Measurements from ENCODE around the gene C5.
"Not testable (repeated sequence)": the region's sequence is repeated elsewhere in the genome, so short reads cannot be mapped to it uniquely, and the experiment has no call there.

C5 gene

DNA sequence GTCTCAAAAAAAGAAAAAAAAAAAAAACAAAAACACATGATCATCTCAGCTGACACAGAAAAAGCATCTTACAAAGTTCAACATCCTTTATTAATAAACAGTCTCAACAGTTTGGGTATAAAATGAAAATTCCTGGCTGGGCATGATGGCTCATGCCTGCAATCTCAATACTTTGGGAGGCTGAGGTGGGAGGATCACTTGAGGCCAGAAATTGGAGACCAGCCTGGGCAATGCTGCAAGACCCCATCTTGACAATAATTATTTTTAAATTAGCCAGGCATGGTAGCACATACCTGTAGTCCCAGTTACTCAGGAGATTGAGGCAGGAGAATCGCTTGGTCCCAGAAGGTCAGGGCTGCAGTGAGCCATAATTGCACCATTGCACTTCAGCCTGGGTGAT is 16.8 kb upstream of the C5 start:
- Mint-ChIP-seq H3K36me3 (peaks cover 4% of the 10 kb centered on the region), H3K9me3 (ENCODE audit: low read depth) (peaks cover 7% of the 10 kb centered on the region), H3K27me3 (no peaks in the 10 kb centered on the region), H3K4me1 (ENCODE audit: low read depth) (peaks cover 29% of the 10 kb centered on the region), H3K4me3 (no peak overlapping the region), H3K27ac (no peak overlapping the region)

DNA sequence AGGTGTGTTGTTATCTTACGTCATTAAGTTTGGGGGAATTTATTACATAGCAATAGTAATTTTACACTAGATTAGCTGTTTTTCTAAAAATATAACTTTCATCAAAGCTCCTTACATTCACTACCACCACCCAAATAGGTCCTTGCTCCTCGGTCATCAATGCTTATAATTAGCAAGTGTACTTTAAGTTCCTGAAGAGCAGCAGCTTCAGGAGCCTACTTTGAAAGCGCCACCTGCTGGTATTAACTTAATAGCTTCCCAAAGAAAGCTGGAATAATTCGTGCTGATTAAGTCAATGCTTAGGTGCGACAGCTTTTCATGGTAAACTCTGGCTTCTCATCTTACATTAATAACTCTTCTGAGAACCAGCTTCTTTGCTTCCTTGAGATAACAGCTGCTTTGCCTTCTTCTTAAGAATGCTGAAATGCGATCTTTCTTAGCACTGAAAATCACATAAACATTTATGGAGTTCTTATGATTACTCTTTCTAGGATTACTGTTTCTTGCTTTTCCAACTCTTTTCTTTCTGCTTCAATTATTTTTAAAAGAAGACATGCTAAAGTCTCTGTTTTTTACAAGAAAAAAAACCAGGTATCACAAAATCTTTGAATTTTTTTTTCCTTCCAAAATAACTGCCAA is 10.0 kb upstream of the C5 start:
- Mint-ChIP-seq H3K4me1 (ENCODE audit: low read depth) (peaks cover 15% of the 10 kb centered on the region), H3K27ac (no peak overlapping the region), H3K36me3 (peaks cover 4% of the 10 kb centered on the region), H3K27me3 (no peaks in the 10 kb centered on the region), H3K9me3 (ENCODE audit: low read depth) (peaks cover 6% of the 10 kb centered on the region), H3K4me3 (no peak overlapping the region)

DNA sequence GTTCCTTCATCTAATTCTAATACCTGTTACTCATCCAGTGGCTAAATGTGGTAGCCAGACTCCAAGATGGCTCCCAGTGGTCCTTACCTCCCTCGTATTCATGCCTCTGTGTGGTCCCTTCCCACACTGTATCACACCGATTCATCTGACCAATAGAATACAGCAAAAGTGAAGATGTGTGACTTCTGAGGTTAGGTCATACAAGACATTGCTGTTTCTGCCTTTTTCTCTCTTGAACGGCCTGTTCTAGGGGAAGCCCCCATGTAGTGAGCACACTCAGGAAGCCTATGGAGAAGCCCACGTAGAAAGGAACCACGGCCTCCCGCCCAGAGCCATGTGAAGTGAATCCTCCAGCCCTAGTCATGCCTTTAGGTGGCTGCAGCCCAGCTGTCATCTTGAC is 9.4 kb upstream of the C5 start:
- Mint-ChIP-seq H3K4me1 (ENCODE audit: low read depth) (peaks cover 15% of the 10 kb centered on the region), H3K9me3 (ENCODE audit: low read depth) (peaks cover 6% of the 10 kb centered on the region), H3K27me3 (no peaks in the 10 kb centered on the region), H3K27ac (no peak overlapping the region), H3K36me3 (peaks cover 4% of the 10 kb centered on the region), H3K4me3 (no peak overlapping the region)

DNA sequence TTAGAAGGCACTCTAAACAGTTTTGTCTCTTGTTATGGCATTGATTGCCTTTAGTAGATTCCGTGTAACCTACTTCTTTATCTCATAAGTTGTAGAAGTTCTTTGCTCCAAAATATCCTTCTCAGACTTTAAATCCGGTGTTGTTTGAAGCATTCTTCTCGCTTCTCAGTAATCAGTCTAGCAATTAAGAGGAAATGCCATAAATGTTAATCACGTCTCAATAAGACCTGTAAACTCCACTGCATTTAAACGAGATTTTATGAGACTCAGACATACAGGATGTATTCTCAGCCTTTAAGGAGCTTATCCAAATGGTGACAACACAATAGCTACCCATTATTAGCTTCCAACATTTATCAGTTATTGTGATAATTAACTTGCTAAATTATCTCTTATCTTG is 7.7 kb upstream of the C5 start:
- Mint-ChIP-seq H3K36me3 (peaks cover 4% of the 10 kb centered on the region), H3K27me3 (no peaks in the 10 kb centered on the region), H3K27ac (no peak overlapping the region), H3K4me1 (ENCODE audit: low read depth) (peaks cover 10% of the 10 kb centered on the region), H3K9me3 (ENCODE audit: low read depth) (peaks cover 6% of the 10 kb centered on the region), H3K4me3 (no peak overlapping the region)

DNA sequence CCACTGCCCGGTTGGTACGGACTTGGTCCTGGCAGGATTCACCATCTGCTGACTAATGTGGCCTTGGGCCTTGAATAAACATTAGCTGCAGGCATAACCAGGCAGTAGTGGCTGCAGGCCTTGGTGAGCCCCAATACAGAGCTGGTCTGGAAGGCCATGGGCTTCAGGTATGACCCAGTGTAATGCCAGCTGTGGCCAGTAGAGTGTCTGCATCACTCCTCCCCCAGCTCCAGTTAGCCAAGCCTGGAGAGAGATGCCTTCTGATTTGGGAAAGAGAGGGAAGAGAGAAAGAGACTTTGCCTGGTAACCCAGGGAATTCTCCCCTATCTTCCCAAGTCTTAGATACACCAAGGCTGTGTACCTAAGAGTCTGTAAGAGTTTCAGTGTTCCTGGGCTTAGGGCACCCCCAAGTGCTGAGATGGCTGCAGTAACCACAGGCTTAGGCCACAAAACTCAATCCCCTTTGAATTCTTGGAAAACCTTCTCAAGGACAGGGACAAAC is 5.6 kb upstream of the C5 start:
- Mint-ChIP-seq H3K27me3 (no peaks in the 10 kb centered on the region), H3K4me3 (no peak overlapping the region), H3K36me3 (peaks cover 4% of the 10 kb centered on the region), H3K4me1 (ENCODE audit: low read depth) (no peaks in the 10 kb centered on the region), H3K9me3 (ENCODE audit: low read depth) (peaks cover 6% of the 10 kb centered on the region), H3K27ac (no peak overlapping the region)

DNA sequence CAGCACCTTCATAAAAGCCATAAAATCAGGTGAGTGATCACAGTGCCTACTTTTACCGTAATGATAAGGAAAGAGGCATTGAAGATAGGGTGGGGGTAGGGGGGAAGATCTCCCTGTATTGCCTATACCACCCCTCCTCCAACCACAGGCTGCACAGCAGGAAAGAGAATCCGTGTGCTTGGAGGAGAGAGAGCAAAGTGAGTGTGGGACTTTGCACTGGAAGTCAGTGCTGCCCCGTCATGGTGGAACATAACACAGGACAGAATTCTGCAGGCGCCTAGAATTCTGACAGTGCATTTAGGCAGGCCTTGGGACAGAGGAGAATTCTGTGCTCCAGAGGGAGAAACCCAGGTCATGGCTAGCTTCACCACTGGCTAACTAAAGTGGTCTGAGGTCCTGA is 3.5 kb upstream of the C5 start:
- Mint-ChIP-seq H3K27me3 (no peaks in the 10 kb centered on the region), H3K4me3 (no peak overlapping the region), H3K4me1 (ENCODE audit: low read depth) (no peaks in the 10 kb centered on the region), H3K9me3 (ENCODE audit: low read depth) (peaks cover 6% of the 10 kb centered on the region), H3K36me3 (peaks cover 4% of the 10 kb centered on the region), H3K27ac (no peak overlapping the region)

DNA sequence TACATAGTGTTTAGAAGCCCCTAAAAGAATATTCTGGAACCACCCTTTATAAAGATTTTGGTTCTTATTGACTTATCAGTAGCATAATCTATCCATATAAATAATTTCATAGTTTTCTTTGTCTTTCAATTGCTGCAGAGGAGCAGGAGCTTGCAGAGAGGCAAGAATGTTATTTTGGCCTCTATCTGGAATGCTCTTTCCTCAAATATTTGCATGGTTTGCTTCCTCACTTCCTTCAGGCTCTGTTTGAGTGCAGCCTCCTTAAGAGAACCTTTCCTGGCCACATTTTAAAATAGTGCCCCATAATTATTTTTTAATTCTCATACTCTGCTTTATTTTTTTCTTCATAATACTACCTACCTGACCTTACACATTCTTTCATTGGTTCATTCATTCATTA is 1.5 kb downstream of the C5 start:
- H3K4me1 Mint-ChIP-seq (ENCODE audit: low read depth): no peaks in the 10 kb centered on the region
- no peaks in the 10 kb centered on the region for H3K9me3 Mint-ChIP-seq (ENCODE audit: low read depth)
- H3K27me3 Mint-ChIP-seq: no peaks in the 10 kb centered on the region
- H3K36me3 Mint-ChIP-seq: no peaks in the 10 kb centered on the region
- H3K27ac Mint-ChIP-seq: no peak overlapping the region
- H3K4me3 Mint-ChIP-seq: no peak overlapping the region

DNA sequence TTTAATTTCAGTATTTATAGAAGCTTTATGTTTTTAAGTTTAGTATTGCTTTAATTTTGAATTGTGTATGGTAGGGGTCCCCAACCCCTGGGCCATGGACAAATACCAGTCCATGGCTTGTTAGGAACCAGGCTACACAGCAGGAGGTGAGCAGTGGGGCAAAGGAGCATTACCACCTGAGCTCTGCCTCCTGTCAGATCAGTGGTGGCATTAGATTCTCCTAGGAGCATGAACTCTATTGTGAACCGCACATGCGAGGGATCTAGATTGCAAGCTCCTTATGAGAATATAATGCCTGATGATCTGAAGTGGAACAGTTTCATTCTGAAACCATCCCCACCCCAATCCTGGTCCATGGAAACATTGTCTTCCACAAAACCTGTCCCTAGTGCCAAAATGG is 1.9 kb downstream of the C5 start:
- H3K4me3 Mint-ChIP-seq: no peak overlapping the region
- H3K36me3 Mint-ChIP-seq: no peaks in the 10 kb centered on the region
- H3K9me3 Mint-ChIP-seq (ENCODE audit: low read depth): no peaks in the 10 kb centered on the region
- no peaks in the 10 kb centered on the region for H3K27me3 Mint-ChIP-seq
- no peaks in the 10 kb centered on the region for H3K4me1 Mint-ChIP-seq (ENCODE audit: low read depth)
- no peak overlapping the region for H3K27ac Mint-ChIP-seq

DNA sequence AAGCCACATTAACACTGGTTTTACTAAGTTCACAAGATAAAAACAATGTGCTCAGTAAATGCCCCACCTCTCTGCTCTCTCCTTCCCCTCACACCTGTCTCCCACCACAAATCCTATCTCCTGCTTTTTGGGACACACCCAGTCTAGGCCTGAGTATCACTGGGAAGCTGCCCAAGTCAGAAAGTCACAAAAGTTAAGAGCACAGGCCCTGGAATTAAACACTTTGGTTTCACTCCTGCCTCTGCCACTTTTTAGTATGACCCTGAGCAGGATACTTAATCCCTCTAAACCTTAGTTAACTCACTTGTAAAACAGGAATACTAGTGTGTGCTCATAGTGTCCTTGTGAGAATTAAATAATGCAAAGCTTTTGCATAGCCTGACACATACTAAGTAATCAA is 11.3 kb downstream of the C5 start:
- Mint-ChIP-seq H3K4me3 (no peak overlapping the region), H3K27ac (no peak overlapping the region), H3K4me1 (ENCODE audit: low read depth) (no peaks in the 10 kb centered on the region), H3K36me3 (peaks cover 4% of the 10 kb centered on the region), H3K27me3 (no peaks in the 10 kb centered on the region), H3K9me3 (ENCODE audit: low read depth) (no peaks in the 10 kb centered on the region)

DNA sequence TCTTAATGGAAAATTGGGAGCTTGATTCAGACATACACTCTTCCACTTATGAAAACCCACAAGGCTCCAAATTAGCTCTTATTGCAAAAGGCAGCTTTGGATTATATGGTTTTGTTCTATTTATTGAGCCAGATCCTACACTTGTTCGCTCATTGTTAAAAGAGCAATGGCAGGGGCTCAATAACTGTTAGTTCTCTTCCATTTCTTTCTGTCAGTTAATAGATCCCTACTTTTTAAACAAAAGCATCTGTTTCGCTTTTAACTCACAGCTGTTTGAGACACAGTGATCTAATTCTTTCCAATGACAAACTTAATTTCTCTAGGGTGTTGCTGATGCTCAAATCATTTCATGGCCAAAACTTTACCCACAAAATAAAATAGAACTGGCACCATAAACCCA is 11.7 kb downstream of the C5 start:
- H3K36me3 Mint-ChIP-seq: peaks cover 4% of the 10 kb centered on the region

DNA sequence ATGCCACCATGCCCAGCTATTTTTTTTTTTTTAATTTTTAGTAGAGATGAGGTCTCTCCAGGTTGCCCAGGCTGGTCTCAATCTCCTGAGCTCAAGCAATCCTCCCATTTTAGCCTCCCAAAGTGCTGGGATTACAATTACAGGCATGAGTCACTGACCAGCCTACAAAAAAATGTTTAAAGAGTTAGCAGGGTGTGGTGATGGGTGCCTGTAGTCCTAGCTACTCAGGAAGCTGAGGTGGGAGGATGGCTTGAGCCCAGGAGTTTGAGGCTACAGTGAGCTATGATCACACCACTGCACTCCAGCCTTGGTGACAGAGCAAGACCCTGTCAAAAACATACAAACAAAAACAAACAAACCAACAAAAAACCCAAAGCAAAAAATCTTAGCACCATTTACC is 14.4 kb downstream of the C5 start:
- not testable (repeated sequence) for H3K9me3 Mint-ChIP-seq (ENCODE audit: low read depth); H3K36me3 Mint-ChIP-seq; H3K4me1 Mint-ChIP-seq (ENCODE audit: low read depth); H3K4me3 Mint-ChIP-seq; H3K27me3 Mint-ChIP-seq; H3K27ac Mint-ChIP-seq

More for the DNA sequence above, 11.7 kb downstream of the C5 start:
- Mint-ChIP-seq H3K9me3 (ENCODE audit: low read depth) (no peaks in the 10 kb centered on the region), H3K4me1 (ENCODE audit: low read depth) (no peaks in the 10 kb centered on the region), H3K27me3 (no peaks in the 10 kb centered on the region), H3K4me3 (no peak overlapping the region), H3K27ac (no peak overlapping the region)

DNA sequence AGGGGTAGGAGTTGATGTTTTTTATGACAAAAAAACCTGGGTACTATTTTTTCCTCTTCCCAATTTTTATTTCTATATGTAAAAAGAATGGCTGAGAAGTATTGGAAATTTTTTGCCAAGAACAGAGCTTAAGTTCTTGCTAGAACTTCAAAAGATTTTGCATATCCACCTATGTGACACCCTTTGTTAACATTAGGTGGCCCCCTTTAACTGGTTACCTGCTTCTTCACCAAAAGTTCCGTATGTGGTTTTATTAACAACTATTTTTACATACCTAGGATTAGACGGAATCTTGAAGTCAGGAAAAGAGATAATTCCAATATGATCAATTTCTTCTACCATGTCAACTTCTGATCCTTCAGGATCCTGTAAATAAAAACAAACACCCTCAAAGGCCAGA is 15.5 kb downstream of the C5 start:
- H3K4me3 Mint-ChIP-seq: no peak overlapping the region
- no peaks in the 10 kb centered on the region for H3K9me3 Mint-ChIP-seq (ENCODE audit: low read depth)
- no peaks in the 10 kb centered on the region for H3K27me3 Mint-ChIP-seq
- H3K27ac Mint-ChIP-seq: no peak overlapping the region
- no peaks in the 10 kb centered on the region for H3K4me1 Mint-ChIP-seq (ENCODE audit: low read depth)
- H3K36me3 Mint-ChIP-seq: peaks cover 4% of the 10 kb centered on the region

DNA sequence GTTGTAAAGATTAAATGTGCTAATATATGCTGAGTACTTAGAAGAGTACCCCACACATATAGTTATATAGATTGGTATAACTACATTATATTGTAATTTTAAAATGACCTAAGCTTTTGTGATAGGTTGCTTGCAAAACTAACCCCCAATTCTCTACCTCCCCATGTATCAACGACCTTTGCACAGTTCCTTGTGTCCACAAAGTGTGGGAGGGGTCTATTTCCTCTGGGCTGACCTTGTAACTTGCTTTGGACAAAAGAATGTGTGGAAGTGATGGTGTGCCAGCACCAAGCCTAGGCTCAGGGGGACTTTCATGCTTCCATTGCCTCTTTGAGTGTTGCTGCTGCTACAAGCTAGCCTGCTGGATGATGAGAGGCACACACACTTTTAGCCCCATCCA is 20.6 kb downstream of the C5 start:
- Mint-ChIP-seq H3K27ac (no peak overlapping the region), H3K27me3 (no peaks in the 10 kb centered on the region), H3K9me3 (ENCODE audit: low read depth) (no peaks in the 10 kb centered on the region), H3K36me3 (peaks cover 4% of the 10 kb centered on the region), H3K4me1 (ENCODE audit: low read depth) (no peaks in the 10 kb centered on the region), H3K4me3 (no peak overlapping the region)

DNA sequence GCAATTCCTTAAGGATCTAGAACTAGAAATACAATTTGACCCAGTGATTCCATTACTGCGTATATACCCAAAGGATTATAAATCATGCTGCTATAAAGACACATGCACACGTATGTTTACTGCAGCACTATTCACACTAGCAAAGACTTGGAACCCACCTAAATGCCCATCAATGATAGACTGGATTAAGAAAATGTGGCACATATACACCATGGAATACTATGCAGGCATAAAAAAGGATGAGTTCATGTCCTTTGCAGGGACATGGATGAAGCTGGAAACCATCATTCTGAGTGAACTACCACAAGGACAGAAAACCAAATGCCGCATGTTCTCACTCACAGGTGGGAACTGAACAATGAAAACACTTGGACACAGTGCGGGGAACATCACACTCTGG is 21.8 kb downstream of the C5 start:
- not testable (repeated sequence) for H3K27ac Mint-ChIP-seq; H3K4me3 Mint-ChIP-seq; H3K4me1 Mint-ChIP-seq (ENCODE audit: low read depth); H3K9me3 Mint-ChIP-seq (ENCODE audit: low read depth); H3K27me3 Mint-ChIP-seq; H3K36me3 Mint-ChIP-seq

DNA sequence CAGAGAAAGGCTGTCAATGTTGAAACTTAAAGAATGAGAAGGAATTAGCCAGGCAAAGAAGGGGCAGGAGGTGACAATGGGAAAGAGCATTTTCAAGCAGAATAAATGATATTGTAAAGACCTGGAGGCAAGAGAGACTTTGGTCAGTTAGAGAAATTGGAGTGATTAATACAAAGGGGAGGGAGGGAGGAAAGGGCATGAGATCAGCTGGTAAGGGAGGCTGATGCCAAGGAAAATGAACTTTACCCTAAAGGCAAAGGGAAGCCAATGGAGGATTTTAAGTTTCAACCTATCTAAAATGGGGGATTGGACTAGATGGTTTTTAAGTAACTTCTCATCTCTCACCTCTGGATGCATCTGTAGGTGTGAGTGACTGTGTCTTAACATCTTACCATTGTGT is 23.3 kb downstream of the C5 start:
- Mint-ChIP-seq H3K4me1 (ENCODE audit: low read depth) (no peaks in the 10 kb centered on the region), H3K36me3 (peaks cover 4% of the 10 kb centered on the region), H3K27me3 (no peaks in the 10 kb centered on the region), H3K27ac (no peak overlapping the region), H3K4me3 (no peak overlapping the region), H3K9me3 (ENCODE audit: low read depth) (no peaks in the 10 kb centered on the region)

DNA sequence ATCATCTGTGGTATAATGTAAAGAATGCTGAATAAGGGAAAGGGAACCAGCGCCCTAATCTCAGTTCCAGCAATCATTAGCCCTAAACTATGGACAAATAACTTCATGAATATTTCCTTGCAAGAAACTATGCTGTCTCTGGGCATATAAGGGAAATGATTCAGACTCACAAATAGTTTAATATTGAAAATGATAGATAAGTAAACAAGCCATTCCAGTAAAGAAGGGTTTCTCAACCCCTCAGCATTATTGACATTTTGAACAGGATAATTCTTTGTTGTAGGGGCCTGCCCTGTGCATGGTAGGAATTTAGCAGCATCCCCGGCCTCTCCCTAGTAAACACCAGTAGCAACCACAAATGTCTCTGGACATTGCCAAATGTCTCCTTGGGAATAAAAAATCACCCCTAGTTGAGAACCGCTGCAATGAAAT is 23.8 kb downstream of the C5 start:
- H3K4me1 Mint-ChIP-seq (ENCODE audit: low read depth): no peaks in the 10 kb centered on the region
- no peak overlapping the region for H3K27ac Mint-ChIP-seq
- H3K9me3 Mint-ChIP-seq (ENCODE audit: low read depth): no peaks in the 10 kb centered on the region
- H3K4me3 Mint-ChIP-seq: no peak overlapping the region
- H3K27me3 Mint-ChIP-seq: no peaks in the 10 kb centered on the region
- peaks cover 4% of the 10 kb centered on the region for H3K36me3 Mint-ChIP-seq

All from activated naive CD8-positive, alpha-beta T cell (primary cell).